HEK293 (cell line): ENCODE data around the gene GBP5.

Experiments
- CTCF ChIA-PET: fragments of 350-600 bp; formaldehyde crosslinking; extraction: SDS; loops from one replicate; lab custom pipeline; 2021; ENCODE audit warnings: antibody characterized with exemption; lab: Yijun Ruan, JAX
- POLR2A ChIA-PET: fragments of 300-600 bp; formaldehyde crosslinking; extraction: SDS; loops from one replicate; lab custom pipeline; 2020; ENCODE audit warnings: antibody characterized with exemption, inconsistent platforms; lab: Yijun Ruan, JAX
- H3K27ac ChIP-seq: fragments of 200-500 bp; sonication (Bioruptor generic); 2 replicates; pipeline ENCODE4 v1.5.1; 2014; ENCODE audit warnings: low read depth, low read length, control low read depth, inconsistent platforms; ENCODE audit errors: extremely low read depth
- H3K36me3 ChIP-seq, 2 experiments: fragments of 200-500 bp in 1 of 2; sonication (Bioruptor generic) in 1 of 2; 1 replicate in 1 of 2; 2 replicates in 1 of 2; pipeline ENCODE4 v1.5.1; 2014 to 2017; ENCODE audit warnings: inconsistent platforms in 2 of 2, low read length in 2 of 2; ENCODE audit not compliant: control insufficient read depth in 2 of 2, insufficient read depth in 1 of 2
- H3K4me1 ChIP-seq: fragments of 200-500 bp; sonication (Bioruptor generic); 2 replicates; pipeline ENCODE4 v1.5.1; 2014; ENCODE audit warnings: mild to moderate bottlenecking, low read length, inconsistent platforms; ENCODE audit not compliant: control insufficient read depth, insufficient read depth
- H3K4me3 ChIP-seq: 2 replicates; pipeline ENCODE4 v1.5.1; 2011; ENCODE audit warnings: low read depth, mild to moderate bottlenecking, control low read depth, low read length, moderate library complexity
- H3K9me3 ChIP-seq: fragments of 200-500 bp; sonication (Bioruptor generic); 2 replicates; pipeline ENCODE4 v1.5.1; 2014; ENCODE audit warnings: low read depth, low read length, inconsistent platforms; ENCODE audit not compliant: control insufficient read depth, insufficient read depth
- HOXD13 ChIP-seq: sonication (generic); formaldehyde crosslinking; IDR thresholded peaks from 2 replicates; pipeline ENCODE4 v1.8.0; 2022; ENCODE audit warnings: missing genetic modification reagents, borderline replicate concordance
- KLF8 ChIP-seq: fragments of 450-650 bp; formaldehyde crosslinking; IDR thresholded peaks from 2 replicates; pipeline ENCODE4 v1.5.1; 2016; ENCODE audit warnings: missing biosample characterization, missing genetic modification characterization
- MEIS1 ChIP-seq: sonication (generic); formaldehyde crosslinking; IDR thresholded peaks from 2 replicates; pipeline ENCODE4 v1.8.1; 2022; ENCODE audit warnings: missing genetic modification reagents, mild to moderate bottlenecking, borderline replicate concordance
- YY2 ChIP-seq: fragments of 450-650 bp; formaldehyde crosslinking; IDR thresholded peaks from 2 replicates; pipeline ENCODE4 v1.5.1; 2016; ENCODE audit warnings: missing biosample characterization, missing genetic modification characterization
- ZBTB1 ChIP-seq: fragments of 450-650 bp; formaldehyde crosslinking; IDR thresholded peaks from 2 replicates; pipeline ENCODE4 v1.5.1; 2016; ENCODE audit warnings: missing biosample characterization, missing genetic modification characterization
- ZFP41 ChIP-seq: fragments of 450-650 bp; formaldehyde crosslinking; IDR thresholded peaks from 2 replicates; pipeline ENCODE4 v1.5.1; 2016; ENCODE audit warnings: missing biosample characterization, missing genetic modification characterization, borderline replicate concordance
- ZNF19 ChIP-seq: fragments of 450-650 bp; formaldehyde crosslinking; IDR thresholded peaks from 2 replicates; pipeline ENCODE4; 2016; ENCODE audit warnings: missing biosample characterization, missing genetic modification characterization, low read depth
- ZNF202 ChIP-seq: fragments of 450-650 bp; formaldehyde crosslinking; IDR thresholded peaks from 2 replicates; pipeline ENCODE4 v1.5.1; 2016; ENCODE audit warnings: missing biosample characterization, missing genetic modification characterization, borderline replicate concordance
- ZNF335 ChIP-seq: fragments of 450-650 bp; formaldehyde crosslinking; conservative IDR thresholded peaks from 2 replicates; pipeline ENCODE4 v1.5.1; 2016; ENCODE audit warnings: missing biosample characterization, missing genetic modification characterization
- ZNF426 ChIP-seq: fragments of 450-650 bp; formaldehyde crosslinking; IDR thresholded peaks from 2 replicates; pipeline ENCODE4 v1.5.1; 2017; ENCODE audit warnings: missing biosample characterization, missing genetic modification characterization, mild to moderate bottlenecking, inconsistent platforms, moderate library complexity
- ZNF548 ChIP-seq: fragments of 450-650 bp; formaldehyde crosslinking; IDR thresholded peaks from 2 replicates; pipeline ENCODE4 v1.5.1; 2016; ENCODE audit warnings: missing biosample characterization, missing genetic modification characterization
- ZNF555 ChIP-seq: fragments of 450-650 bp; formaldehyde crosslinking; conservative IDR thresholded peaks from 2 replicates; pipeline ENCODE4 v1.5.1; 2017; ENCODE audit warnings: missing biosample characterization, mild to moderate bottlenecking, missing genetic modification characterization, inconsistent platforms
- ZNF585B ChIP-seq: fragments of 450-650 bp; formaldehyde crosslinking; IDR thresholded peaks from 2 replicates; pipeline ENCODE4 v1.5.1; 2016; ENCODE audit warnings: missing biosample characterization, missing genetic modification characterization
- ZNF660 ChIP-seq: fragments of 450-650 bp; IDR thresholded peaks from 2 replicates; pipeline ENCODE4 v1.5.1; 2018; ENCODE audit warnings: missing biosample characterization, mild to moderate bottlenecking, missing genetic modification characterization
- ZNF768 ChIP-seq: fragments of 450-650 bp; formaldehyde crosslinking; IDR thresholded peaks from 2 replicates; pipeline ENCODE4 v1.5.1; 2018; ENCODE audit warnings: missing biosample characterization, mild to moderate bottlenecking, missing genetic modification characterization
- TF ChIP-seq, protein P1 (sequence below): fragments of 450-650 bp; IDR thresholded peaks from 2 replicates; pipeline ENCODE4 v1.5.1; 2018; ENCODE audit warnings: missing biosample characterization, mild to moderate bottlenecking, missing genetic modification characterization
- TF ChIP-seq, protein P2 (sequence below): fragments of 450-650 bp; formaldehyde crosslinking; IDR thresholded peaks from 2 replicates; pipeline ENCODE4 v1.5.1; 2016; ENCODE audit warnings: missing biosample characterization, missing genetic modification characterization
- TF ChIP-seq, protein P3 (sequence below): fragments of 450-650 bp; formaldehyde crosslinking; IDR thresholded peaks from 2 replicates; pipeline ENCODE4 v1.5.1; 2016; ENCODE audit warnings: missing biosample characterization, missing genetic modification characterization
- TF ChIP-seq, protein P4 (sequence below): fragments of 450-650 bp; formaldehyde crosslinking; IDR thresholded peaks from 2 replicates; pipeline ENCODE4 v1.5.1; 2016; ENCODE audit warnings: missing biosample characterization, missing genetic modification characterization
- TF ChIP-seq, protein P5 (sequence below): fragments of 450-650 bp; formaldehyde crosslinking; IDR thresholded peaks from 2 replicates; pipeline ENCODE4 v1.5.1; 2016; ENCODE audit warnings: missing biosample characterization, missing genetic modification characterization, low read depth

Gene GBP5

DNA sequence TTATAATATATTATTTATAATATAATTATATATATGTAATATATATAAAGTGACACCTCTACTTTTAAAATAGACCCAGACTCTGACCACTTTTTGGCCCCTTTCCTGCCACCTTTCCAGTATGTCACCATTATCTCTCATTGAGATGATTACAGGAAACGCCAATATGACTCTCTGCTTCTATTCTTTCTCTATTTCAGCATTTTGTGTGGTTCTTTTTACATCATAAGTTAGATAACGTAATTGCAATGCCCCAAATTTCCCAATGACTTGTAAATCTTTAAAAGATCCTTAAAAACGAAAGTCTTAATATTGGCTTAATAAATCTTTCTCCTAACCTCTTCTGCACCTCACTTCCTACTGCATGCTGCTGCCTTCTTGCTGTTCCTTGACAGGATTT is 8.1 kb upstream of the GBP5 start:
- CTCF ChIA-PET = no interaction called here
- Histone ChIP-seq H3K9me3 (no peaks in the 10 kb centered on the region), H3K27ac (no peak overlapping the region), H3K36me3 (no peaks in the 10 kb centered on the region), H3K4me3 (no peak overlapping the region), H3K4me1 (no peaks in the 10 kb centered on the region)
- TF ChIP-seq HOXD13 (CRISPR knock-in tag) (no peak), ZNF202 (no peak), KLF8 (tag by site-specific recombination) (no peak), ZNF660 (tag by site-specific recombination) (no peak), ZFP41 (tag by site-specific recombination) (no peak), ZNF426 (tag by site-specific recombination) (no peak), ZBTB1 (tag by site-specific recombination) (no peak), MEIS1 (no peak), ZNF335 (no peak), ZNF768 (no peak)
- TF ChIP-seq, protein P1, sequence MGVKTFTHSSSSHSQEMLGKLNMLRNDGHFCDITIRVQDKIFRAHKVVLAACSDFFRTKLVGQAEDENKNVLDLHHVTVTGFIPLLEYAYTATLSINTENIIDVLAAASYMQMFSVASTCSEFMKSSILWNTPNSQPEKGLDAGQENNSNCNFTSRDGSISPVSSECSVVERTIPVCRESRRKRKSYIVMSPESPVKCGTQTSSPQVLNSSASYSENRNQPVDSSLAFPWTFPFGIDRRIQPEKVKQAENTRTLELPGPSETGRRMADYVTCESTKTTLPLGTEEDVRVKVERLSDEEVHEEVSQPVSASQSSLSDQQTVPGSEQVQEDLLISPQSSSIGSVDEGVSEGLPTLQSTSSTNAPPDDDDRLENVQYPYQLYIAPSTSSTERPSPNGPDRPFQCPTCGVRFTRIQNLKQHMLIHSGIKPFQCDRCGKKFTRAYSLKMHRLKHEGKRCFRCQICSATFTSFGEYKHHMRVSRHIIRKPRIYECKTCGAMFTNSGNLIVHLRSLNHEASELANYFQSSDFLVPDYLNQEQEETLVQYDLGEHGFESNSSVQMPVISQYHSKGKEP (tag by site-specific recombination) = no peak
- TF ChIP-seq, protein P2, sequence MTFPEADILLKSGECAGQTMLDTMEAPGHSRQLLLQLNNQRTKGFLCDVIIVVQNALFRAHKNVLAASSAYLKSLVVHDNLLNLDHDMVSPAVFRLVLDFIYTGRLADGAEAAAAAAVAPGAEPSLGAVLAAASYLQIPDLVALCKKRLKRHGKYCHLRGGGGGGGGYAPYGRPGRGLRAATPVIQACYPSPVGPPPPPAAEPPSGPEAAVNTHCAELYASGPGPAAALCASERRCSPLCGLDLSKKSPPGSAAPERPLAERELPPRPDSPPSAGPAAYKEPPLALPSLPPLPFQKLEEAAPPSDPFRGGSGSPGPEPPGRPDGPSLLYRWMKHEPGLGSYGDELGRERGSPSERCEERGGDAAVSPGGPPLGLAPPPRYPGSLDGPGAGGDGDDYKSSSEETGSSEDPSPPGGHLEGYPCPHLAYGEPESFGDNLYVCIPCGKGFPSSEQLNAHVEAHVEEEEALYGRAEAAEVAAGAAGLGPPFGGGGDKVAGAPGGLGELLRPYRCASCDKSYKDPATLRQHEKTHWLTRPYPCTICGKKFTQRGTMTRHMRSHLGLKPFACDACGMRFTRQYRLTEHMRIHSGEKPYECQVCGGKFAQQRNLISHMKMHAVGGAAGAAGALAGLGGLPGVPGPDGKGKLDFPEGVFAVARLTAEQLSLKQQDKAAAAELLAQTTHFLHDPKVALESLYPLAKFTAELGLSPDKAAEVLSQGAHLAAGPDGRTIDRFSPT (tag by site-specific recombination) = no peak
- TF ChIP-seq, protein P3, sequence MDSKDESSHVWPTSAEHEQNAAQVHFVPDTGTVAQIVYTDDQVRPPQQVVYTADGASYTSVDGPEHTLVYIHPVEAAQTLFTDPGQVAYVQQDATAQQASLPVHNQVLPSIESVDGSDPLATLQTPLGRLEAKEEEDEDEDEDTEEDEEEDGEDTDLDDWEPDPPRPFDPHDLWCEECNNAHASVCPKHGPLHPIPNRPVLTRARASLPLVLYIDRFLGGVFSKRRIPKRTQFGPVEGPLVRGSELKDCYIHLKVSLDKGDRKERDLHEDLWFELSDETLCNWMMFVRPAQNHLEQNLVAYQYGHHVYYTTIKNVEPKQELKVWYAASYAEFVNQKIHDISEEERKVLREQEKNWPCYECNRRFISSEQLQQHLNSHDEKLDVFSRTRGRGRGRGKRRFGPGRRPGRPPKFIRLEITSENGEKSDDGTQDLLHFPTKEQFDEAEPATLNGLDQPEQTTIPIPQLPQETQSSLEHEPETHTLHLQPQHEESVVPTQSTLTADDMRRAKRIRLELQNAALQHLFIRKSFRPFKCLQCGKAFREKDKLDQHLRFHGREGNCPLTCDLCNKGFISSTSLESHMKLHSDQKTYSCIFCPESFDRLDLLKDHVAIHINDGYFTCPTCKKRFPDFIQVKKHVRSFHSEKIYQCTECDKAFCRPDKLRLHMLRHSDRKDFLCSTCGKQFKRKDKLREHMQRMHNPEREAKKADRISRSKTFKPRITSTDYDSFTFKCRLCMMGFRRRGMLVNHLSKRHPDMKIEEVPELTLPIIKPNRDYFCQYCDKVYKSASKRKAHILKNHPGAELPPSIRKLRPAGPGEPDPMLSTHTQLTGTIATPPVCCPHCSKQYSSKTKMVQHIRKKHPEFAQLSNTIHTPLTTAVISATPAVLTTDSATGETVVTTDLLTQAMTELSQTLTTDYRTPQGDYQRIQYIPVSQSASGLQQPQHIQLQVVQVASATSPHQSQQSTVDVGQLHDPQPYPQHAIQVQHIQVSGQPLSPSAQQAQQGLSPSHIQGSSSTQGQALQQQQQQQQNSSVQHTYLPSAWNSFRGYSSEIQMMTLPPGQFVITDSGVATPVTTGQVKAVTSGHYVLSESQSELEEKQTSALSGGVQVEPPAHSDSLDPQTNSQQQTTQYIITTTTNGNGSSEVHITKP (tag by site-specific recombination) = no peak
- TF ChIP-seq, protein P4, sequence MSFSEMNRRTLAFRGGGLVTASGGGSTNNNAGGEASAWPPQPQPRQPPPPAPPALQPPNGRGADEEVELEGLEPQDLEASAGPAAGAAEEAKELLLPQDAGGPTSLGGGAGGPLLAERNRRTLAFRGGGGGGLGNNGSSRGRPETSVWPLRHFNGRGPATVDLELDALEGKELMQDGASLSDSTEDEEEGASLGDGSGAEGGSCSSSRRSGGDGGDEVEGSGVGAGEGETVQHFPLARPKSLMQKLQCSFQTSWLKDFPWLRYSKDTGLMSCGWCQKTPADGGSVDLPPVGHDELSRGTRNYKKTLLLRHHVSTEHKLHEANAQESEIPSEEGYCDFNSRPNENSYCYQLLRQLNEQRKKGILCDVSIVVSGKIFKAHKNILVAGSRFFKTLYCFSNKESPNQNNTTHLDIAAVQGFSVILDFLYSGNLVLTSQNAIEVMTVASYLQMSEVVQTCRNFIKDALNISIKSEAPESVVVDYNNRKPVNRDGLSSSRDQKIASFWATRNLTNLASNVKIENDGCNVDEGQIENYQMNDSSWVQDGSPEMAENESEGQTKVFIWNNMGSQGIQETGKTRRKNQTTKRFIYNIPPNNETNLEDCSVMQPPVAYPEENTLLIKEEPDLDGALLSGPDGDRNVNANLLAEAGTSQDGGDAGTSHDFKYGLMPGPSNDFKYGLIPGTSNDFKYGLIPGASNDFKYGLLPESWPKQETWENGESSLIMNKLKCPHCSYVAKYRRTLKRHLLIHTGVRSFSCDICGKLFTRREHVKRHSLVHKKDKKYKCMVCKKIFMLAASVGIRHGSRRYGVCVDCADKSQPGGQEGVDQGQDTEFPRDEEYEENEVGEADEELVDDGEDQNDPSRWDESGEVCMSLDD (tag by site-specific recombination) = no peak
- POLR2A ChIA-PET = no interaction called here

DNA sequence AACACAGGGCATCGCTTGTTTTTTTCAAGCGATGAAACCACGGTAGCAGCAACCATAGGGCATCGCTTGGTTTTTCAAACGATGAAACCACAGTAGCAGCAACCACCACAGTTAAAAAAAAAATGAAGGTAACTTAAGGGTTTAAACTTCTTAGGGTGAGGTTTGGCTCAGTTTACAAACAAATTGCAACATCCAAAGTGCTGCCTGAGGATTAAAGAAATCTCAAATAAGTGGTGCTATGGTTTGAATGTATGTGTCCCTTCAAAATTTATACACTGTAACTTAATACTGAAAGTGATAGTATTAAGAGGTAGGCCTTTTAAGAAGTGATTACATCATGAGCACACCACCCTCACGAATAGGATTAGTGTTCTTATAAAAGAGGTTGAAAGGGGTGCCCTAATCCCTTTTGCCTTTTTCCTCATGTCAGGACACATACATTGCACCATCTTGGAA is 6.4 kb upstream of the GBP5 start:
- H3K4me1 ChIP-seq = no peaks in the 10 kb centered on the region
- H3K9me3 ChIP-seq = no peaks in the 10 kb centered on the region
- no peak overlapping the region for H3K4me3 ChIP-seq
- ChIA-PET CTCF (no interaction called here), POLR2A (no interaction called here)
- no peaks in the 10 kb centered on the region for H3K36me3 ChIP-seq
- no peak overlapping the region for H3K27ac ChIP-seq
- TF ChIP-seq ZNF585B = no peak
- TF ChIP-seq MEIS1 = no peak
- no peak for TF ChIP-seq YY2 (tag by site-specific recombination)
- TF ChIP-seq ZNF19 (tag by site-specific recombination) = no peak
- TF ChIP-seq, protein P5, sequence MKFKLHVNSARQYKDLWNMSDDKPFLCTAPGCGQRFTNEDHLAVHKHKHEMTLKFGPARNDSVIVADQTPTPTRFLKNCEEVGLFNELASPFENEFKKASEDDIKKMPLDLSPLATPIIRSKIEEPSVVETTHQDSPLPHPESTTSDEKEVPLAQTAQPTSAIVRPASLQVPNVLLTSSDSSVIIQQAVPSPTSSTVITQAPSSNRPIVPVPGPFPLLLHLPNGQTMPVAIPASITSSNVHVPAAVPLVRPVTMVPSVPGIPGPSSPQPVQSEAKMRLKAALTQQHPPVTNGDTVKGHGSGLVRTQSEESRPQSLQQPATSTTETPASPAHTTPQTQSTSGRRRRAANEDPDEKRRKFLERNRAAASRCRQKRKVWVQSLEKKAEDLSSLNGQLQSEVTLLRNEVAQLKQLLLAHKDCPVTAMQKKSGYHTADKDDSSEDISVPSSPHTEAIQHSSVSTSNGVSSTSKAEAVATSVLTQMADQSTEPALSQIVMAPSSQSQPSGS (tag by site-specific recombination) = no peak
- no peak for TF ChIP-seq ZNF548 (tag by site-specific recombination)
- TF ChIP-seq ZNF555 (tag by site-specific recombination) = no peak
